Osteocyte (in vitro differentiated cells): Measurements from ENCODE around the gene EIF4ENIF1. TPM values are rescaled to one million over a fixed set of nuclear protein-coding genes. Genes with fewer than 3 reads are reported as not detected.

ENCODE experiments used
- DNase-seq: peaks from one replicate; pipeline ENCODE4 v3.0.0; 2021; ENCODE audit warnings: mixed read lengths; ENCODE audit not compliant: unreplicated experiment; ENCODE audit errors: extremely low spot score
- H3K27ac Mint-ChIP-seq: one replicate; pipeline ENCODE4 v1.8.0; 2021; ENCODE audit warnings: mild to moderate bottlenecking, mixed read lengths; ENCODE audit not compliant: unreplicated experiment
- H3K27me3 Mint-ChIP-seq: one replicate; pipeline ENCODE4 v1.8.0; 2021; ENCODE audit warnings: mixed read lengths; ENCODE audit not compliant: unreplicated experiment
- H3K36me3 Mint-ChIP-seq: one replicate; pipeline ENCODE4 v1.8.0; 2021; ENCODE audit warnings: mixed read lengths; ENCODE audit not compliant: unreplicated experiment
- H3K4me1 Mint-ChIP-seq: one replicate; pipeline ENCODE4 v1.8.0; 2021; ENCODE audit warnings: mixed read lengths; ENCODE audit not compliant: unreplicated experiment
- H3K4me3 Mint-ChIP-seq: one replicate; pipeline ENCODE4 v1.8.0; 2021; ENCODE audit warnings: mild to moderate bottlenecking, moderate library complexity, mixed read lengths; ENCODE audit not compliant: unreplicated experiment
- H3K9me3 Mint-ChIP-seq: one replicate; pipeline ENCODE4 v1.8.0; 2021; ENCODE audit warnings: mixed read lengths; ENCODE audit not compliant: unreplicated experiment
- CTCF ChIP-seq: fragments of 200-600 bp; sonication (generic); IDR thresholded peaks from 2 replicates; pipeline ENCODE4 v1.5.0; 2021; ENCODE audit warnings: antibody characterized with exemption, mild to moderate bottlenecking, moderate library complexity
- total RNA-seq: library from RNA; stranded (reverse); gene quantifications from 2 replicates; pipeline ENCODE4 v1.2.1, GENCODE V29; 2021

EIF4ENIF1 gene
- total RNA-seq, 1 donor from 2014 or later, result 38.4 TPM

GRCh38 chr22:31474743-31475142 is 14.9 kb downstream of the EIF4ENIF1 start:
- TF ChIP-seq CTCF, result no peak
- Mint-ChIP-seq H3K27me3 (no peaks in the 10 kb centered on the region), H3K27ac (no peak overlapping the region), H3K4me1 (peaks cover 7% of the 10 kb centered on the region), H3K4me3 (no peak overlapping the region), H3K36me3 (peaks cover 38% of the 10 kb centered on the region), H3K9me3 (no peaks in the 10 kb centered on the region)
- DNase-seq, result no peak

- Mint-ChIP-seq H3K4me1 (no peaks in the 10 kb centered on the region), H3K4me3 (no peak overlapping the region), H3K27me3 (no peaks in the 10 kb centered on the region), H3K9me3 (no peaks in the 10 kb centered on the region), H3K27ac (no peak overlapping the region), H3K36me3 (peaks cover 49% of the 10 kb centered on the region)
- DNase-seq, result no peak
- TF ChIP-seq CTCF, result no peak
Observed at GRCh38 chr22:31465307-31465706, 24.3 kb downstream of the EIF4ENIF1 start.

GRCh38 chr22:31461699-31462098 is 27.9 kb downstream of the EIF4ENIF1 start:
- H3K27ac Mint-ChIP-seq, result no peak overlapping the region
- no peaks in the 10 kb centered on the region for H3K27me3 Mint-ChIP-seq
- peaks cover 50% of the 10 kb centered on the region for H3K36me3 Mint-ChIP-seq
- DNase-seq, result no peak
- no peaks in the 10 kb centered on the region for H3K4me1 Mint-ChIP-seq
- no peak for TF ChIP-seq CTCF
- H3K9me3 Mint-ChIP-seq, result no peaks in the 10 kb centered on the region
- no peak overlapping the region for H3K4me3 Mint-ChIP-seq

- no peak overlapping the region for H3K27ac Mint-ChIP-seq
- H3K4me3 Mint-ChIP-seq, result no peak overlapping the region
- H3K36me3 Mint-ChIP-seq, result peaks cover 36% of the 10 kb centered on the region
- peak; percentile 61 for TF ChIP-seq CTCF
- H3K9me3 Mint-ChIP-seq, result no peaks in the 10 kb centered on the region
- no peaks in the 10 kb centered on the region for H3K27me3 Mint-ChIP-seq
- no peaks in the 10 kb centered on the region for H3K4me1 Mint-ChIP-seq
- no peak for DNase-seq
Observed at GRCh38 chr22:31451709-31452571, 37.7 kb downstream of the EIF4ENIF1 start.

GRCh38 chr22:31449506-31449905 is 40.1 kb downstream of the EIF4ENIF1 start:
- H3K27ac Mint-ChIP-seq, result no peak overlapping the region
- no peak for DNase-seq

More at GRCh38 chr22:31449506-31449905, 40.1 kb downstream of the EIF4ENIF1 start:
- H3K36me3 Mint-ChIP-seq, result peaks cover 48% of the 10 kb centered on the region
- H3K27me3 Mint-ChIP-seq, result no peaks in the 10 kb centered on the region
- no peaks in the 10 kb centered on the region for H3K9me3 Mint-ChIP-seq
- no peak overlapping the region for H3K4me3 Mint-ChIP-seq
- H3K4me1 Mint-ChIP-seq, result no peaks in the 10 kb centered on the region
- TF ChIP-seq CTCF, result no peak
